ENCODE results near the gene RALGPS1.

The RALGPS1 gene

GRCh38 chr9:127178686-127179632, 264.4 kb downstream of the RALGPS1 start:
- DNase-seq, result no peak

GRCh38 chr9:127179633-127180441, 265.3 kb downstream of the RALGPS1 start:
- DNase-seq, result no peak

GRCh38 chr9:127180457-127181314, 266.1 kb downstream of the RALGPS1 start:
- no peak for DNase-seq

- DNase-seq, result no peak
Measured at GRCh38 chr9:127181315-127181580, 266.7 kb downstream of the RALGPS1 start.

- no peak for DNase-seq
Measured at GRCh38 chr9:127181595-127182190, 267.1 kb downstream of the RALGPS1 start.

- no peak for DNase-seq
Measured at GRCh38 chr9:127182901-127183746, 268.5 kb downstream of the RALGPS1 start.

GRCh38 chr9:127183814-127184582, 269.4 kb downstream of the RALGPS1 start:
- no peak for DNase-seq

- no peak for DNase-seq
Measured at GRCh38 chr9:127184641-127185040, 270.1 kb downstream of the RALGPS1 start.

- no peak for DNase-seq
Measured at GRCh38 chr9:127185181-127185580, 270.6 kb downstream of the RALGPS1 start.

GRCh38 chr9:127185931-127186781, 271.6 kb downstream of the RALGPS1 start:
- DNase-seq, result no peak

- no peak for DNase-seq
Measured at GRCh38 chr9:127186806-127187205, 272.2 kb downstream of the RALGPS1 start.

GRCh38 chr9:127187231-127187956, 272.8 kb downstream of the RALGPS1 start:
- no peak for DNase-seq

- no peak for DNase-seq
Measured at GRCh38 chr9:127188396-127188795, 273.8 kb downstream of the RALGPS1 start.

- no peak for DNase-seq
Measured at GRCh38 chr9:127189628-127190027, 275.0 kb downstream of the RALGPS1 start.

GRCh38 chr9:127192744-127193143, 278.2 kb downstream of the RALGPS1 start:
- DNase-seq, result no peak

- no peak for DNase-seq
Measured at GRCh38 chr9:127193483-127193882, 278.9 kb downstream of the RALGPS1 start.

GRCh38 chr9:127194881-127195713, 280.5 kb downstream of the RALGPS1 start:
- no peak for DNase-seq
